Peyer's patch (tissue), 4 donors: ENCODE results near the gene UQCRQ. TPM values are rescaled to one million over a fixed set of nuclear protein-coding genes. Genes with fewer than 3 reads are reported as not detected.
A peak's percentile ranks its signal among the peaks of the same experiment; 100 is the strongest.

Source experiments
- DNase-seq, 3 donors: peaks; one replicate each; pipeline ENCODE4 v3.0.0-alpha.2; 2017 to 2019
- H3K27ac ChIP-seq, 4 donors: fragments of 200-600 bp; sonication (generic); one replicate each; pipeline ENCODE4 v1.5.1; 2016 to 2019
- H3K27me3 ChIP-seq, 2 donors: fragments of 200-600 bp; sonication (generic); one replicate each; pipeline ENCODE4 v1.5.1; 2019
- H3K36me3 ChIP-seq, 3 donors: fragments of 200-600 bp; sonication (generic); one replicate each; pipeline ENCODE4 v1.5.1; 2016 to 2019
- H3K4me1 ChIP-seq, 4 donors: fragments of 200-600 bp; sonication (generic); one replicate each; pipeline ENCODE4 v1.5.1; 2016 to 2019
- H3K4me3 ChIP-seq, 4 donors: fragments of 200-600 bp; sonication (generic); 1 replicate in 3 of 4; 2 replicates in 1 of 4; pipeline ENCODE4 v1.5.1; 2016 to 2019; ENCODE audit warnings: mild to moderate bottlenecking in 1 of 4
- H3K9me3 ChIP-seq, 4 donors: fragments of 200-600 bp; sonication (generic); one replicate each; pipeline ENCODE4 v1.5.1; 2016 to 2019; ENCODE audit warnings: mild to moderate bottlenecking in 1 of 4
- CTCF ChIP-seq, 6 experiments: fragments of 450-650 bp in 4 of 6; fragments of 200-600 bp in 2 of 6; sonication (generic) in 1 of 6; IDR thresholded peaks; one replicate each; pipeline ENCODE4 v1.5.1; 2017 to 2019; ENCODE audit warnings: antibody characterized with exemption in 6 of 6, mild to moderate bottlenecking in 3 of 6, moderate library complexity in 1 of 6
- POLR2A ChIP-seq, 2 donors: fragments of 450-650 bp; IDR thresholded peaks; one replicate each; pipeline ENCODE4 v1.5.1; 2017; ENCODE audit warnings: antibody characterized with exemption in 2 of 2, mild to moderate bottlenecking in 2 of 2, moderate library complexity in 2 of 2
- total RNA-seq, 4 donors: library from RNA; depleted of rRNA; stranded (reverse); fragments of >200 nt; gene quantifications; one replicate each; pipeline ENCODE4 v1.1.0, GENCODE V29; 2016

The UQCRQ gene
- total RNA-seq, 4 donors from 2014 or later = 71.8 to 366 (median 196) TPM

- no peaks in the 10 kb centered on the region for H3K9me3 ChIP-seq
- H3K27ac ChIP-seq = no peak overlapping the region
- H3K4me3 ChIP-seq = no peak overlapping the region
- H3K36me3 ChIP-seq = peaks cover 0 to 22% (median 0%) of the 10 kb centered on the region in 3 donors
- H3K4me1 ChIP-seq = peaks cover 0 to 14% (median 3%) of the 10 kb centered on the region in 4 donors
- DNase-seq = no peak
- H3K27me3 ChIP-seq = no peaks in the 10 kb centered on the region
- TF ChIP-seq CTCF (IDR thresholded peaks at IDR 0.05) (no peak), POLR2A (IDR thresholded peaks at IDR 0.05) (no peak)
These were observed 44.7 kb upstream of the UQCRQ start for GRCh38 chr5:132821791-132822190.

- H3K4me1 ChIP-seq = peaks cover 0 to 14% (median 3%) of the 10 kb centered on the region in 4 donors
- H3K4me3 ChIP-seq = peak overlapping the region in 1 of 4 donors; percentile 21
- H3K9me3 ChIP-seq = no peaks in the 10 kb centered on the region
- no peak for DNase-seq
- no peaks in the 10 kb centered on the region for H3K27me3 ChIP-seq
- H3K27ac ChIP-seq = no peak overlapping the region
- TF ChIP-seq CTCF (IDR thresholded peaks at IDR 0.05) = no peak
- TF ChIP-seq POLR2A (IDR thresholded peaks at IDR 0.05) = no peak
- H3K36me3 ChIP-seq = peaks cover 0 to 22% (median 0%) of the 10 kb centered on the region in 3 donors
These were observed 43.6 kb upstream of the UQCRQ start for GRCh38 chr5:132822650-132823480.

GRCh38 chr5:132823481-132824050, 42.9 kb upstream of the UQCRQ start:
- TF ChIP-seq CTCF (IDR thresholded peaks at IDR 0.05) = no peak
- no peak for TF ChIP-seq POLR2A (IDR thresholded peaks at IDR 0.05)
- Histone ChIP-seq H3K4me3 (peak overlapping the region in 1 of 4 donors; percentile 21), H3K36me3 (peaks cover 0 to 22% (median 0%) of the 10 kb centered on the region in 3 donors), H3K27ac (no peak overlapping the region), H3K9me3 (no peaks in the 10 kb centered on the region), H3K27me3 (no peaks in the 10 kb centered on the region), H3K4me1 (peaks cover 0 to 15% (median 3%) of the 10 kb centered on the region in 4 donors)
- no peak for DNase-seq

- H3K9me3 ChIP-seq = no peaks in the 10 kb centered on the region
- H3K4me1 ChIP-seq = peaks cover 0 to 19% (median 3%) of the 10 kb centered on the region in 4 donors
- H3K27me3 ChIP-seq = no peaks in the 10 kb centered on the region
- no peak overlapping the region for H3K27ac ChIP-seq
- TF ChIP-seq POLR2A (IDR thresholded peaks at IDR 0.05) (no peak), CTCF (IDR thresholded peaks at IDR 0.05) (no peak)
- peaks cover 0 to 22% (median 0%) of the 10 kb centered on the region in 3 donors for H3K36me3 ChIP-seq
- no peak overlapping the region for H3K4me3 ChIP-seq
- no peak for DNase-seq
These were observed 42.0 kb upstream of the UQCRQ start for GRCh38 chr5:132824426-132824825.

- Histone ChIP-seq H3K27ac (no peak overlapping the region), H3K9me3 (no peaks in the 10 kb centered on the region), H3K36me3 (peaks cover 0 to 22% (median 0%) of the 10 kb centered on the region in 3 donors), H3K4me1 (peaks cover 0 to 14% (median 3%) of the 10 kb centered on the region in 4 donors), H3K27me3 (no peaks in the 10 kb centered on the region), H3K4me3 (peak overlapping the region; percentile 17 to 44 (median 30))
- DNase-seq = no peak
- TF ChIP-seq POLR2A (IDR thresholded peaks at IDR 0.05) (no peak), CTCF (IDR thresholded peaks at IDR 0.05) (no peak)
These were observed 41.2 kb upstream of the UQCRQ start for GRCh38 chr5:132825033-132825833.
